ENCODE results near the gene GMCL1.
"Not testable (repeated sequence)": the region's sequence is repeated elsewhere in the genome, so short reads cannot be mapped to it uniquely, and the experiment has no call there.

GRCh38 chr2:69802781-69803367 is 26.6 kb upstream of the GMCL1 start:
- TF ChIP-seq POLR2AphosphoS5 (IDR thresholded peaks at IDR 0.05; ENCODE audit: borderline replicate concordance, low read depth, low read length); EZH2 (IDR thresholded peaks at IDR 0.05); FOXP2 (optimal IDR thresholded peaks at IDR 0.05; ENCODE audit: control extremely low read depth, extremely low read length, insufficient read depth): not testable (repeated sequence)
